LNCAP (cell line): ENCODE measurements around the gene NR5A1.

Experiments used
- TF ChIP-seq, protein P1 (sequence below): fragments of 450-650 bp; IDR thresholded peaks from 2 replicates; pipeline ENCODE4 v1.5.1; 2017; ENCODE audit warnings: mild to moderate bottlenecking

NR5A1 gene

GRCh38 chr9:124501771-124502320, 5.4 kb downstream of the NR5A1 start:
- TF ChIP-seq, protein P1, sequence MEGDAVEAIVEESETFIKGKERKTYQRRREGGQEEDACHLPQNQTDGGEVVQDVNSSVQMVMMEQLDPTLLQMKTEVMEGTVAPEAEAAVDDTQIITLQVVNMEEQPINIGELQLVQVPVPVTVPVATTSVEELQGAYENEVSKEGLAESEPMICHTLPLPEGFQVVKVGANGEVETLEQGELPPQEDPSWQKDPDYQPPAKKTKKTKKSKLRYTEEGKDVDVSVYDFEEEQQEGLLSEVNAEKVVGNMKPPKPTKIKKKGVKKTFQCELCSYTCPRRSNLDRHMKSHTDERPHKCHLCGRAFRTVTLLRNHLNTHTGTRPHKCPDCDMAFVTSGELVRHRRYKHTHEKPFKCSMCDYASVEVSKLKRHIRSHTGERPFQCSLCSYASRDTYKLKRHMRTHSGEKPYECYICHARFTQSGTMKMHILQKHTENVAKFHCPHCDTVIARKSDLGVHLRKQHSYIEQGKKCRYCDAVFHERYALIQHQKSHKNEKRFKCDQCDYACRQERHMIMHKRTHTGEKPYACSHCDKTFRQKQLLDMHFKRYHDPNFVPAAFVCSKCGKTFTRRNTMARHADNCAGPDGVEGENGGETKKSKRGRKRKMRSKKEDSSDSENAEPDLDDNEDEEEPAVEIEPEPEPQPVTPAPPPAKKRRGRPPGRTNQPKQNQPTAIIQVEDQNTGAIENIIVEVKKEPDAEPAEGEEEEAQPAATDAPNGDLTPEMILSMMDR = no peak

- TF ChIP-seq, protein P1 = no peak
These were observed 6.2 kb downstream of the NR5A1 start for GRCh38 chr9:124500796-124501611.

- TF ChIP-seq, protein P1 = no peak
These were observed 7.0 kb downstream of the NR5A1 start for GRCh38 chr9:124500028-124500795.

- TF ChIP-seq, protein P1 = no peak
These were observed 8.0 kb downstream of the NR5A1 start for GRCh38 chr9:124499216-124499615.

GRCh38 chr9:124498499-124499146, 8.6 kb downstream of the NR5A1 start:
- TF ChIP-seq, protein P1 = no peak

DNA sequence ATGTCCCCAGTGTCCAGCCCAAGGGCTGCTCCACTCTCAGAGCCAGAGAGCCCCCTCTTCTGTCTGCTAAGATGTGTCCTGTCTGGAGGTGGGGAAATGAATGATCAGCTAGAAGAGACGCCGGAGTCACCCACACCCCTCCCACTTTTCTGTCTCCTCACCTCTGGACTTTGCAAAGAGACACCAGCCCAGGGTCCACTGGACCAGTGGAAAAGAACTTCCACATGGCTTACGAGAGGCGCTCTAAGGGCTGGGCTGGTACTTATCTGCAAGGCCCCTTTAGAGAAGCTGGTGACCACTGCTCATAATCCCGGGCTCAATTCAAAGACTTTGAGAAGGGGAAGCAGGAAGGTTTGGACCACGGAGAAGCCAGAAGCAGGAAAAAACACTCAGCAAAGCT, 9.2 kb downstream of the NR5A1 start:
- TF ChIP-seq, protein P1 = no peak

- TF ChIP-seq, protein P1 = no peak
These were observed 9.8 kb downstream of the NR5A1 start for GRCh38 chr9:124497441-124497840.
